ENCODE measurements around the gene NEK7.

DNA sequence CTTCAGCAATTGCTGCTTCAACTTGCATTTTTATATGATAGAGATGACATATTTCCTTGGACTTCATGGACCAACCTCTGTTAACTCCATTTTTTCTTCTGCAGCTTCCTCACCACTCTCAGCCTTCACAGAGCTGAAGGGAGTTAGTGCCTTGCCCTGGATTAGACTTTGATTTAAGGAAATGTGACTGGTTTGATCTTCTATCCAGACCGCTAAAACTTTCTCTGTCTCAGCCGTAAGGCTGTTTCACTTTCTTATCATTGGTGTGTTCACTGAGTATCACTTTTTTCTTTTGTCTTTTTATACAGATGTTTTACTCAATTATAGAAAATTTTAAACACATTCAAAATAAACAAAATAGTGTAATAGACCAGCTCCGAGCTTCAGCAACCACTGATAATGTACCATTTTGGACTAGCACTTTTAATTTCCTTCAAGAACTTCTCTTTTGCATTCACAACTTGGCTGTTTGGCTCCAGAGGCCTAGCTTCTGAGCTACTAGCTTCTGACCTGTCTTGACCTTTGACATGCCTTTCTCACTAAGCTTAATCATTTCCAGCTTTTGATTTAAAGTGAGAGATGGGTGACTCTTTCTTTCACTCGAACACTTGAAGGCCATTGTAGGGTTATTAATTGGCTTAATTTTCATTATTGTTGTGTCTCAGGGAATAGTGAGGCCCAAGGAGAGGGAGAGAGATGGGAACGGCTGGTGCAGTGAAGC is 9.3 kb downstream of the NEK7 start:
- TF ChIP-seq, protein P1, sequence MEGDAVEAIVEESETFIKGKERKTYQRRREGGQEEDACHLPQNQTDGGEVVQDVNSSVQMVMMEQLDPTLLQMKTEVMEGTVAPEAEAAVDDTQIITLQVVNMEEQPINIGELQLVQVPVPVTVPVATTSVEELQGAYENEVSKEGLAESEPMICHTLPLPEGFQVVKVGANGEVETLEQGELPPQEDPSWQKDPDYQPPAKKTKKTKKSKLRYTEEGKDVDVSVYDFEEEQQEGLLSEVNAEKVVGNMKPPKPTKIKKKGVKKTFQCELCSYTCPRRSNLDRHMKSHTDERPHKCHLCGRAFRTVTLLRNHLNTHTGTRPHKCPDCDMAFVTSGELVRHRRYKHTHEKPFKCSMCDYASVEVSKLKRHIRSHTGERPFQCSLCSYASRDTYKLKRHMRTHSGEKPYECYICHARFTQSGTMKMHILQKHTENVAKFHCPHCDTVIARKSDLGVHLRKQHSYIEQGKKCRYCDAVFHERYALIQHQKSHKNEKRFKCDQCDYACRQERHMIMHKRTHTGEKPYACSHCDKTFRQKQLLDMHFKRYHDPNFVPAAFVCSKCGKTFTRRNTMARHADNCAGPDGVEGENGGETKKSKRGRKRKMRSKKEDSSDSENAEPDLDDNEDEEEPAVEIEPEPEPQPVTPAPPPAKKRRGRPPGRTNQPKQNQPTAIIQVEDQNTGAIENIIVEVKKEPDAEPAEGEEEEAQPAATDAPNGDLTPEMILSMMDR (conservative IDR thresholded peaks at IDR 0.05; ENCODE audit: low read length): no peak
- no peak for TF ChIP-seq EZH2phosphoT487 (IDR thresholded peaks at IDR 0.05; ENCODE audit: borderline replicate concordance, low read depth, low read length)

All from OCI-LY7 (cell line).